WTC11 (cell line): ENCODE measurements around the gene HS1BP3. TPM values are rescaled to one million over a fixed set of nuclear protein-coding genes. Genes with fewer than 3 reads are reported as not detected.

Experiments used
- ATAC-seq: fragments of 200-7000 bp; cut with Tn5 transposase; 2 replicates; pipeline ENCODE4 v1.10.0; 2021; ENCODE audit warnings: mild to moderate bottlenecking, moderate library complexity
- CTCF ChIA-PET: fragments of 300-600 bp; sonication (Branson Sonifier 250); formaldehyde crosslinking; loops from one replicate; lab custom pipeline; 2021; ENCODE audit warnings: antibody characterized with exemption; lab: Charles Lee
- POLR2A ChIA-PET: fragments of 350-600 bp; sonication (Branson Sonifier 250); formaldehyde crosslinking; loops from one replicate; lab custom pipeline; 2021; ENCODE audit warnings: antibody characterized with exemption; lab: Charles Lee
- DNase-seq: peaks from one replicate; pipeline ENCODE4 v3.0.0; 2021; ENCODE audit warnings: low spot score
- H3K27ac Mint-ChIP-seq: 2 replicates; pipeline ENCODE4 v1.8.0; 2021; ENCODE audit warnings: mixed read lengths
- H3K27me3 Mint-ChIP-seq: 2 replicates; pipeline ENCODE4 v1.8.0; 2021; ENCODE audit warnings: low read depth, mild to moderate bottlenecking, moderate library complexity, mixed read lengths
- H3K36me3 Mint-ChIP-seq: 2 replicates; pipeline ENCODE4 v1.8.0; 2021; ENCODE audit warnings: mixed read lengths
- H3K4me1 Mint-ChIP-seq: 2 replicates; pipeline ENCODE4 v1.8.0; 2022; ENCODE audit warnings: mixed read lengths
- H3K4me3 Mint-ChIP-seq: 2 replicates; pipeline ENCODE4 v1.8.0; 2021; ENCODE audit warnings: mild to moderate bottlenecking, moderate library complexity, mixed read lengths
- H3K9me3 Mint-ChIP-seq: 2 replicates; pipeline ENCODE4 v1.8.0; 2021; ENCODE audit warnings: mixed read lengths
- EMX1 ChIP-seq: fragments of 250-450 bp; sonication (Bioruptor Pico); IDR thresholded peaks from 2 replicates; pipeline ENCODE4 v1.8.0; 2021; ENCODE audit warnings: mild to moderate bottlenecking
- ESRRA ChIP-seq: sonication (generic); formaldehyde crosslinking; IDR thresholded peaks from 2 replicates; pipeline ENCODE4 v1.8.1; 2022; ENCODE audit warnings: mild to moderate bottlenecking, missing genetic modification reagents, borderline replicate concordance
- FOXP1 ChIP-seq: sonication (generic); formaldehyde crosslinking; IDR thresholded peaks from 2 replicates; pipeline ENCODE4 v1.8.0; 2022; ENCODE audit warnings: missing genetic modification reagents, mild to moderate bottlenecking, moderate library complexity, borderline replicate concordance
- GRHL2 ChIP-seq: fragments of 250-450 bp; sonication (Bioruptor Pico); IDR thresholded peaks from 2 replicates; pipeline ENCODE4 v1.8.0; 2022; ENCODE audit warnings: mild to moderate bottlenecking, moderate library complexity; ENCODE audit not compliant: insufficient replicate concordance, severe bottlenecking
- JUN ChIP-seq: sonication (generic); formaldehyde crosslinking; IDR thresholded peaks from 2 replicates; pipeline ENCODE4 v1.8.0; 2023; ENCODE audit warnings: mild to moderate bottlenecking, missing genetic modification reagents
- MXD4 ChIP-seq: fragments of 250-450 bp; sonication (Bioruptor Pico); IDR thresholded peaks from 2 replicates; pipeline ENCODE4 v1.8.0; 2021; ENCODE audit warnings: mild to moderate bottlenecking, moderate library complexity, borderline replicate concordance
- NFATC4 ChIP-seq: fragments of 250-450 bp; sonication (Bioruptor Pico); IDR thresholded peaks from 2 replicates; pipeline ENCODE4 v1.9.0; 2021; ENCODE audit warnings: mild to moderate bottlenecking
- RELA ChIP-seq: sonication (generic); formaldehyde crosslinking; IDR thresholded peaks from 2 replicates; pipeline ENCODE4 v1.8.1; 2022; ENCODE audit warnings: missing genetic modification reagents, mild to moderate bottlenecking, borderline replicate concordance
- SMAD4 ChIP-seq: sonication (generic); formaldehyde crosslinking; IDR thresholded peaks from 2 replicates; pipeline ENCODE4 v1.8.0; 2022; ENCODE audit warnings: mild to moderate bottlenecking, missing genetic modification reagents
- TEAD1 ChIP-seq: sonication (generic); formaldehyde crosslinking; IDR thresholded peaks from 2 replicates; pipeline ENCODE4 v1.8.0; 2022; ENCODE audit warnings: mild to moderate bottlenecking, missing genetic modification reagents
- ZBTB21 ChIP-seq: sonication (generic); formaldehyde crosslinking; IDR thresholded peaks from 2 replicates; pipeline ENCODE4 v1.8.1; 2023; ENCODE audit warnings: mild to moderate bottlenecking, missing genetic modification reagents, borderline replicate concordance
- ZNF219 ChIP-seq: sonication (generic); formaldehyde crosslinking; IDR thresholded peaks from 2 replicates; pipeline ENCODE4 v1.8.0; 2023; ENCODE audit warnings: missing genetic modification reagents, mild to moderate bottlenecking, borderline replicate concordance
- ZNF232 ChIP-seq: sonication (generic); formaldehyde crosslinking; IDR thresholded peaks from 2 replicates; pipeline ENCODE4 v1.8.0; 2022; ENCODE audit warnings: mild to moderate bottlenecking, missing genetic modification reagents
- total RNA-seq: library from RNA; stranded (reverse); gene quantifications from 3 replicates; pipeline ENCODE4 v1.2.3, GENCODE V29; 2021
- TF ChIP-seq, protein P1 (sequence below): fragments of 250-450 bp; sonication (Bioruptor Pico); IDR thresholded peaks from 2 replicates; pipeline ENCODE4 v1.9.0; 2021; ENCODE audit warnings: moderate library complexity, mild to moderate bottlenecking, inconsistent platforms, borderline replicate concordance
- TF ChIP-seq, protein P2 (sequence below): fragments of 250-450 bp; sonication (Bioruptor Pico); IDR thresholded peaks from 2 replicates; pipeline ENCODE4 v2.1.2; 2022; ENCODE audit warnings: mild to moderate bottlenecking, moderate library complexity
- TF ChIP-seq, protein P3 (sequence below): sonication (generic); formaldehyde crosslinking; IDR thresholded peaks from 2 replicates; pipeline ENCODE4 v1.8.0; 2022; ENCODE audit warnings: mild to moderate bottlenecking, missing genetic modification reagents
- TF ChIP-seq, protein P4 (sequence below): sonication (generic); formaldehyde crosslinking; IDR thresholded peaks from 2 replicates; pipeline ENCODE4 v1.8.1; 2023; ENCODE audit warnings: mild to moderate bottlenecking, moderate library complexity, missing genetic modification reagents
- TF ChIP-seq, protein P5 (sequence below): fragments of 250-450 bp; sonication (Bioruptor Pico); IDR thresholded peaks from 2 replicates; pipeline ENCODE4 v1.9.0; 2021; ENCODE audit warnings: mild to moderate bottlenecking
- TF ChIP-seq, protein P6 (sequence below): sonication (generic); formaldehyde crosslinking; IDR thresholded peaks from 2 replicates; pipeline ENCODE4 v1.8.1; 2023; ENCODE audit warnings: mild to moderate bottlenecking, missing genetic modification reagents, borderline replicate concordance
- TF ChIP-seq, protein P7 (sequence below): sonication (generic); formaldehyde crosslinking; IDR thresholded peaks from 2 replicates; pipeline ENCODE4 v1.8.1; 2022; ENCODE audit warnings: mild to moderate bottlenecking, missing genetic modification reagents, moderate library complexity, borderline replicate concordance

The HS1BP3 gene
- total RNA-seq, 1 experiment from 2014 or later: 17.9 TPM

DNA sequence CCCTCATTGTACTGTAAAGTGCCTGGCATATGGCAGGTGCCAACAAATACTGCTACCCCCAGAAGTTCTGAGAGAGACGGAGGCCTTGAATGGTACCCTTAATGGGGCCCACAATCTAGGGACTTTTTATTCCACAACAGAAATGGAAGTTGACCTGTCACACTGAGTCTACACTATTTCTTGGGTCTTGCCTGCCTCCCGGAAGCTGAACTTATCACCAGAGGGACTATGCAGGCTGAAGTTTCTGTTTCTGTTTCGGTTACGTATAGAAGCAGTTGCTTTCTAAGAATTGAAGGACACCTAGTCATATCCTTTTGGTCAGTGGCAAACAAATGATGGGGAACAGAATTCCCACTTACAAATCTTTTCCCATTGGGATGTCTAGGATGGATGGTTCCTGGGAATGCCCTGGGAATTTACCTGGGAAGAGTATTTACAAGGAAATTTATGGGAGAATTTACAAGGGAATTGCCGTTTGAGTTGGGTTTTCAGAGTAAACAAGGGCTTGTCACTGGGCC, 74.2 kb downstream of the HS1BP3 start (continued):
- TF ChIP-seq, protein P1, sequence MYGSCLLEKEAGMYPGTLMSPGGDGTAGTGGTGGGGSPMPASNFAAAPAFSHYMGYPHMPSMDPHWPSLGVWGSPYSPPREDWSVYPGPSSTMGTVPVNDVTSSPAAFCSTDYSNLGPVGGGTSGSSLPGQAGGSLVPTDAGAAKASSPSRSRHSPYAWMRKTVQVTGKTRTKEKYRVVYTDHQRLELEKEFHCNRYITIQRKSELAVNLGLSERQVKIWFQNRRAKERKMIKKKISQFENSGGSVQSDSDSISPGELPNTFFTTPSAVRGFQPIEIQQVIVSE (CRISPR knock-in tag): no peak
- TF ChIP-seq SMAD4 (CRISPR knock-in tag): no peak

DNA sequence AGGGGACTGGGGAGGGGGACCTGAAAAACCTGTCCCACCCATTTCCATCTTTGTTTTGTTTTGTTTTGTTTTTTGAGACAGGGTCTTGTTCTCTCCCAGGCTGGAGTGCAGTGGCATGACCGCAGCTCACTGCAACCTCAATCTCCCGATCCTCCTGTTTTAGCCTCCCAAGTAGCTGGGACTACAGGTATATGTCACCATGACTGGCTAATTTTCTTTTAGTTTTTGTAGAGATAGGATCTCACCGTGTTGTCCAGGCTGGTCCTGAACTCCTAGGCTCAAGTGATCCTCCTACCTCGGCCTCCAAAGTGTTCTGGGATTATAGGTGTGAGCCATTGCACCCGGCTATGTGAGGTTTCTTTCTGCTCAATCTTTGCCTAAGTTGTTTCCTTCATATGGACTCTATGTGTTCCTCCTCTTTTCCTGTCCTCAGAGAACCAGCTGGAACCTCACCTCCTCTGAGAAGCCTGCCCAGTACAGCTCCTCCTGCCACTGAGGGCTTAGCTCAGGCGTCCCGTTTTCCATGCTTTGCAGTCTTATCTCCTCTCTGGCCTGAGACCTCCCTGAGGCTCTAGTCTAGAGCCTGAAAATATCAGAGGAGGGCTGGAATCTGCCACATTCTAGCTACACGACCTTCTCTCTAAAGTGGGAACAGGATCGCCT, 74.8 kb downstream of the HS1BP3 start:
- ATAC-seq: no peak
- ChIA-PET CTCF (interaction anchor here (0.8 to 1.2 kb wide), 4 partner anchors 8 to 165 kb away, joined by 3 to 4 read pairs (median 3); no protein-coding TSS in a partner anchor), POLR2A (interaction anchor here (2.0 kb wide), 1 partner anchor 129 kb away, joined by 5 read pairs; the partner anchor contains the start of gene RHOB)
- Mint-ChIP-seq H3K27me3 (no peaks in the 10 kb centered on the region; the same call in 1 of the 2 replicates), H3K27ac (no peak overlapping the region), H3K9me3 (no peaks in the 10 kb centered on the region), H3K4me3 (no peak overlapping the region), H3K36me3 (no peaks in the 10 kb centered on the region), H3K4me1 (0 out of 2 replicates have a peak, but pooled peaks cover 4% of the 10 kb centered on the region)
- DNase-seq: no peak
- TF ChIP-seq RELA (no peak), JUN (CRISPR knock-in tag) (no peak), ZBTB21 (CRISPR knock-in tag) (no peak), EMX1 (CRISPR knock-in tag) (no peak), NFATC4 (CRISPR knock-in tag) (no peak), ZNF232 (no peak), GRHL2 (CRISPR knock-in tag) (no peak)
- TF ChIP-seq, protein P2, sequence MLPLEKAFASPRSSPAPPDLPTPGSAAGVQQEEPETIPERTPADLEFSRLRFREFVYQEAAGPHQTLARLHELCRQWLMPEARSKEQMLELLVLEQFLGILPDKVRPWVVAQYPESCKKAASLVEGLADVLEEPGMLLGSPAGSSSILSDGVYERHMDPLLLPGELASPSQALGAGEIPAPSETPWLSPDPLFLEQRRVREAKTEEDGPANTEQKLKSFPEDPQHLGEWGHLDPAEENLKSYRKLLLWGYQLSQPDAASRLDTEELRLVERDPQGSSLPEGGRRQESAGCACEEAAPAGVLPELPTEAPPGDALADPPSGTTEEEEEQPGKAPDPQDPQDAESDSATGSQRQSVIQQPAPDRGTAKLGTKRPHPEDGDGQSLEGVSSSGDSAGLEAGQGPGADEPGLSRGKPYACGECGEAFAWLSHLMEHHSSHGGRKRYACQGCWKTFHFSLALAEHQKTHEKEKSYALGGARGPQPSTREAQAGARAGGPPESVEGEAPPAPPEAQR: no peak
- TF ChIP-seq, protein P3, sequence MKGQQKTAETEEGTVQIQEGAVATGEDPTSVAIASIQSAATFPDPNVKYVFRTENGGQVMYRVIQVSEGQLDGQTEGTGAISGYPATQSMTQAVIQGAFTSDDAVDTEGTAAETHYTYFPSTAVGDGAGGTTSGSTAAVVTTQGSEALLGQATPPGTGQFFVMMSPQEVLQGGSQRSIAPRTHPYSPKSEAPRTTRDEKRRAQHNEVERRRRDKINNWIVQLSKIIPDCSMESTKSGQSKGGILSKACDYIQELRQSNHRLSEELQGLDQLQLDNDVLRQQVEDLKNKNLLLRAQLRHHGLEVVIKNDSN (CRISPR knock-in tag): no peak
- TF ChIP-seq, protein P4, sequence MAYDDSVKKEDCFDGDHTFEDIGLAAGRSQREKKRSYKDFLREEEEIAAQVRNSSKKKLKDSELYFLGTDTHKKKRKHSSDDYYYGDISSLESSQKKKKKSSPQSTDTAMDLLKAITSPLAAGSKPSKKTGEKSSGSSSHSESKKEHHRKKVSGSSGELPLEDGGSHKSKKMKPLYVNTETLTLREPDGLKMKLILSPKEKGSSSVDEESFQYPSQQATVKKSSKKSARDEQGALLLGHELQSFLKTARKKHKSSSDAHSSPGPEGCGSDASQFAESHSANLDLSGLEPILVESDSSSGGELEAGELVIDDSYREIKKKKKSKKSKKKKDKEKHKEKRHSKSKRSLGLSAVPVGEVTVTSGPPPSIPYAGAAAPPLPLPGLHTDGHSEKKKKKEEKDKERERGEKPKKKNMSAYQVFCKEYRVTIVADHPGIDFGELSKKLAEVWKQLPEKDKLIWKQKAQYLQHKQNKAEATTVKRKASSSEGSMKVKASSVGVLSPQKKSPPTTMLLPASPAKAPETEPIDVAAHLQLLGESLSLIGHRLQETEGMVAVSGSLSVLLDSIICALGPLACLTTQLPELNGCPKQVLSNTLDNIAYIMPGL (CRISPR knock-in tag): no peak

DNA sequence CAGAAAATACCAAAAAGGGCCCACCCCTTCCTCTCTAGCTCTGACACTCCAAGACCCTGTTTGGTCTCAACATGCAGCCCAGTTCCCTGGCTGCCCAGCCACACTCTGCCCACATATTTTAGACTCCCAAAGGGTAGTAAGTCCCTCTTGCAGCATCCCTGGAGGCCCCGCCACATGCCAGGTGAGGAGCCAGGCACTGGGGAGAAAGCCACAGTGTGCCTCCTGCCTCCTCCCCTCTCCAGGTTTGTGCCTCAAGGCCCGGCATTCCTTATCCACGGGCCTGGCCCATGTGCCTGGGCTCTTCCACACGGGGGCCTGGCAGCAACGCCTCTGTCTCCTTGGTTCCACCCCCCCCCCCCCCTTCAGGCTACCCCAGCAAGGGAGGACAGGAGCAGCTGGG, 75.5 kb downstream of the HS1BP3 start:
- no peak overlapping the region for H3K4me3 Mint-ChIP-seq
- no peak for ATAC-seq
- POLR2A ChIA-PET: interaction anchor here (1.9 kb wide), 1 partner anchor 129 kb away, joined by 5 read pairs; the partner anchor contains the start of gene RHOB
- CTCF ChIA-PET: interaction anchor here (0.8 to 1.1 kb wide), 2 partner anchors 61 to 164 kb away, joined by 3 read pairs; no protein-coding TSS in a partner anchor
- no peaks in the 10 kb centered on the region; the same call in 1 of the 2 replicates for H3K27me3 Mint-ChIP-seq
- no peak overlapping the region for H3K27ac Mint-ChIP-seq
- DNase-seq: no peak
- no peaks in the 10 kb centered on the region for H3K9me3 Mint-ChIP-seq
- H3K4me1 Mint-ChIP-seq: 0 out of 2 replicates have a peak, but pooled peaks cover 4% of the 10 kb centered on the region
- H3K36me3 Mint-ChIP-seq: no peaks in the 10 kb centered on the region
- TF ChIP-seq ZNF232 (no peak), ZNF219 (no peak), FOXP1 (CRISPR knock-in tag) (no peak), MXD4 (no peak), RELA (no peak), ESRRA (CRISPR knock-in tag) (no peak), TEAD1 (CRISPR knock-in tag) (no peak)
- TF ChIP-seq, protein P5, sequence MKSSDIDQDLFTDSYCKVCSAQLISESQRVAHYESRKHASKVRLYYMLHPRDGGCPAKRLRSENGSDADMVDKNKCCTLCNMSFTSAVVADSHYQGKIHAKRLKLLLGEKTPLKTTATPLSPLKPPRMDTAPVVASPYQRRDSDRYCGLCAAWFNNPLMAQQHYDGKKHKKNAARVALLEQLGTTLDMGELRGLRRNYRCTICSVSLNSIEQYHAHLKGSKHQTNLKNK (CRISPR knock-in tag): no peak
- TF ChIP-seq, protein P3 (CRISPR knock-in tag): no peak
- TF ChIP-seq, protein P6, sequence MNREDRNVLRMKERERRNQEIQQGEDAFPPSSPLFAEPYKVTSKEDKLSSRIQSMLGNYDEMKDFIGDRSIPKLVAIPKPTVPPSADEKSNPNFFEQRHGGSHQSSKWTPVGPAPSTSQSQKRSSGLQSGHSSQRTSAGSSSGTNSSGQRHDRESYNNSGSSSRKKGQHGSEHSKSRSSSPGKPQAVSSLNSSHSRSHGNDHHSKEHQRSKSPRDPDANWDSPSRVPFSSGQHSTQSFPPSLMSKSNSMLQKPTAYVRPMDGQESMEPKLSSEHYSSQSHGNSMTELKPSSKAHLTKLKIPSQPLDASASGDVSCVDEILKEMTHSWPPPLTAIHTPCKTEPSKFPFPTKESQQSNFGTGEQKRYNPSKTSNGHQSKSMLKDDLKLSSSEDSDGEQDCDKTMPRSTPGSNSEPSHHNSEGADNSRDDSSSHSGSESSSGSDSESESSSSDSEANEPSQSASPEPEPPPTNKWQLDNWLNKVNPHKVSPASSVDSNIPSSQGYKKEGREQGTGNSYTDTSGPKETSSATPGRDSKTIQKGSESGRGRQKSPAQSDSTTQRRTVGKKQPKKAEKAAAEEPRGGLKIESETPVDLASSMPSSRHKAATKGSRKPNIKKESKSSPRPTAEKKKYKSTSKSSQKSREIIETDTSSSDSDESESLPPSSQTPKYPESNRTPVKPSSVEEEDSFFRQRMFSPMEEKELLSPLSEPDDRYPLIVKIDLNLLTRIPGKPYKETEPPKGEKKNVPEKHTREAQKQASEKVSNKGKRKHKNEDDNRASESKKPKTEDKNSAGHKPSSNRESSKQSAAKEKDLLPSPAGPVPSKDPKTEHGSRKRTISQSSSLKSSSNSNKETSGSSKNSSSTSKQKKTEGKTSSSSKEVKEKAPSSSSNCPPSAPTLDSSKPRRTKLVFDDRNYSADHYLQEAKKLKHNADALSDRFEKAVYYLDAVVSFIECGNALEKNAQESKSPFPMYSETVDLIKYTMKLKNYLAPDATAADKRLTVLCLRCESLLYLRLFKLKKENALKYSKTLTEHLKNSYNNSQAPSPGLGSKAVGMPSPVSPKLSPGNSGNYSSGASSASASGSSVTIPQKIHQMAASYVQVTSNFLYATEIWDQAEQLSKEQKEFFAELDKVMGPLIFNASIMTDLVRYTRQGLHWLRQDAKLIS (CRISPR knock-in tag): no peak
- TF ChIP-seq, protein P7, sequence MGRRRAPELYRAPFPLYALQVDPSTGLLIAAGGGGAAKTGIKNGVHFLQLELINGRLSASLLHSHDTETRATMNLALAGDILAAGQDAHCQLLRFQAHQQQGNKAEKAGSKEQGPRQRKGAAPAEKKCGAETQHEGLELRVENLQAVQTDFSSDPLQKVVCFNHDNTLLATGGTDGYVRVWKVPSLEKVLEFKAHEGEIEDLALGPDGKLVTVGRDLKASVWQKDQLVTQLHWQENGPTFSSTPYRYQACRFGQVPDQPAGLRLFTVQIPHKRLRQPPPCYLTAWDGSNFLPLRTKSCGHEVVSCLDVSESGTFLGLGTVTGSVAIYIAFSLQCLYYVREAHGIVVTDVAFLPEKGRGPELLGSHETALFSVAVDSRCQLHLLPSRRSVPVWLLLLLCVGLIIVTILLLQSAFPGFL (CRISPR knock-in tag): no peak
